ENCODE data around the gene MRPL1. TPM values are rescaled to one million over a fixed set of nuclear protein-coding genes. Genes with fewer than 3 reads are reported as not detected.

MRPL1 gene
- total RNA-seq, 1 donor from 2014 or later = 26.1 TPM

DNA sequence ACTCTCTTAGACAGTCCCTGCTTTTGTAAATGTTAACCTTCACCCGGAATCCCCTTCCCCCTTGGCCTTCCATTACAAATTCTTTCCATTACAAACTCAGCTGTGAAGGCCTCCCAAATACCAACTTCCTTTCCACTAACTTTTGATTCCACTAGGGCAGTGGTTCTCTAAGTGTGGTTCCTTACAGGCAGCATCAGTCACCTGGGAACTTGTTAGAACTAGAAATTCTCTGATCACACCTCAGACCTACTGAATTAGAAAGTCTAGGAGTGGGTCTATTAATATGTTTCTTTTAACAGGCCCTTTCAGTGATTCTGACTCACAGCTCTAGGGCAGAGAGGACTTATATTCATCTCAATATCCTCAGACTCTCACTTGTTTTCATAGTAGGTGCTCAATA, 19.0 kb upstream of the MRPL1 start:
- Mint-ChIP-seq H3K36me3 (ENCODE audit: low read depth) (no peaks in the 10 kb centered on the region), H3K27me3 (ENCODE audit: low read depth) (peaks cover 8% of the 10 kb centered on the region), H3K4me1 (ENCODE audit: low read depth) (peaks cover 3% of the 10 kb centered on the region), H3K9me3 (ENCODE audit: low read depth) (no peaks in the 10 kb centered on the region), H3K4me3 (ENCODE audit: unreplicated experiment) (no peak overlapping the region), H3K27ac (ENCODE audit: unreplicated experiment) (no peak overlapping the region)
- TF ChIP-seq, protein P1, sequence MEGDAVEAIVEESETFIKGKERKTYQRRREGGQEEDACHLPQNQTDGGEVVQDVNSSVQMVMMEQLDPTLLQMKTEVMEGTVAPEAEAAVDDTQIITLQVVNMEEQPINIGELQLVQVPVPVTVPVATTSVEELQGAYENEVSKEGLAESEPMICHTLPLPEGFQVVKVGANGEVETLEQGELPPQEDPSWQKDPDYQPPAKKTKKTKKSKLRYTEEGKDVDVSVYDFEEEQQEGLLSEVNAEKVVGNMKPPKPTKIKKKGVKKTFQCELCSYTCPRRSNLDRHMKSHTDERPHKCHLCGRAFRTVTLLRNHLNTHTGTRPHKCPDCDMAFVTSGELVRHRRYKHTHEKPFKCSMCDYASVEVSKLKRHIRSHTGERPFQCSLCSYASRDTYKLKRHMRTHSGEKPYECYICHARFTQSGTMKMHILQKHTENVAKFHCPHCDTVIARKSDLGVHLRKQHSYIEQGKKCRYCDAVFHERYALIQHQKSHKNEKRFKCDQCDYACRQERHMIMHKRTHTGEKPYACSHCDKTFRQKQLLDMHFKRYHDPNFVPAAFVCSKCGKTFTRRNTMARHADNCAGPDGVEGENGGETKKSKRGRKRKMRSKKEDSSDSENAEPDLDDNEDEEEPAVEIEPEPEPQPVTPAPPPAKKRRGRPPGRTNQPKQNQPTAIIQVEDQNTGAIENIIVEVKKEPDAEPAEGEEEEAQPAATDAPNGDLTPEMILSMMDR (IDR thresholded peaks at IDR 0.05) = no peak
- no peak for DNase-seq (ENCODE audit: low spot score)

DNA sequence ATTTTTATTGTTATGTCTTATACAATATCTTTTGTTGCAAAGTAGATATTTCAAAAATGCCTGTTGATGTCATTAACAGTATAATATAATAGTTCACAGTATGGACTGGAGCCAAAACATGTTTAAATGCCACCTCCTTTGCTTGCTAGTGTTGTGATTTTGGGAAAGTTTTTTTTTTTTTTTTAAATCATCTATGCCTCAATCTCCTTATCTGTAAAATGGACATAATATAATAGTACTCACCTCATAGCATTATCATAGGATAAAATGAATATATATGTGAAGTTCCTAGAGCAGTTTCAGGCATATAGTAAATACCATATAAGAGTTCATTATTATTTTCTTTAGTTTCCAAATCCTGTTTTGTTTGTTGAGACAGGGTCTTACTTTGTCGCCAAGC, 18.3 kb upstream of the MRPL1 start:
- no peak for DNase-seq (ENCODE audit: low spot score)
- no peaks in the 10 kb centered on the region for H3K36me3 Mint-ChIP-seq (ENCODE audit: low read depth)
- H3K9me3 Mint-ChIP-seq (ENCODE audit: low read depth) = no peaks in the 10 kb centered on the region
- H3K4me3 Mint-ChIP-seq (ENCODE audit: unreplicated experiment) = no peak overlapping the region
- TF ChIP-seq, protein P1 (IDR thresholded peaks at IDR 0.05) = no peak
- no peak overlapping the region for H3K27ac Mint-ChIP-seq (ENCODE audit: unreplicated experiment)
- peaks cover 8% of the 10 kb centered on the region for H3K27me3 Mint-ChIP-seq (ENCODE audit: low read depth)
- peaks cover 3% of the 10 kb centered on the region for H3K4me1 Mint-ChIP-seq (ENCODE audit: low read depth)

DNA sequence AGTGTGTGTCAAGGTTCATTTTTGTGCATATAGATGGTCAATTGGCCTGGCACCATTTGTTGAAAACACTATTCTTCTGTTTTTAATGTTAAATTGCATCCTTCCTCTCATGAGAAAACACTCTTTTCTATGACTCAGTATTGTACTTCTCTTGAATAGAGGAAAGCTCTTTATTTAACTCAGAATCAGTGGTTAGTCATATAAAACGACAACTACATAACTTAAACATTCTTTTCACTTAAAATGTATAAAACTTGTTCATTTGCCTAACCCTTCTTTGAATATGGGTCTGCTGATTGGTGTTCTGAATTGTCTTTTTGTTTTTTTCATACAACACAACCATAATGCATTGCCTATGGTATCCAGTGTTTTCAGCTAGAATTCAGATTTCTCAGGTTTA, 17.2 kb upstream of the MRPL1 start:
- Mint-ChIP-seq H3K36me3 (ENCODE audit: low read depth) (no peaks in the 10 kb centered on the region), H3K4me3 (ENCODE audit: unreplicated experiment) (no peak overlapping the region), H3K9me3 (ENCODE audit: low read depth) (no peaks in the 10 kb centered on the region), H3K4me1 (ENCODE audit: low read depth) (peaks cover 3% of the 10 kb centered on the region), H3K27me3 (ENCODE audit: low read depth) (peaks cover 5% of the 10 kb centered on the region), H3K27ac (ENCODE audit: unreplicated experiment) (no peak overlapping the region)
- DNase-seq (ENCODE audit: low spot score) = no peak
- TF ChIP-seq, protein P1 (IDR thresholded peaks at IDR 0.05) = no peak

DNA sequence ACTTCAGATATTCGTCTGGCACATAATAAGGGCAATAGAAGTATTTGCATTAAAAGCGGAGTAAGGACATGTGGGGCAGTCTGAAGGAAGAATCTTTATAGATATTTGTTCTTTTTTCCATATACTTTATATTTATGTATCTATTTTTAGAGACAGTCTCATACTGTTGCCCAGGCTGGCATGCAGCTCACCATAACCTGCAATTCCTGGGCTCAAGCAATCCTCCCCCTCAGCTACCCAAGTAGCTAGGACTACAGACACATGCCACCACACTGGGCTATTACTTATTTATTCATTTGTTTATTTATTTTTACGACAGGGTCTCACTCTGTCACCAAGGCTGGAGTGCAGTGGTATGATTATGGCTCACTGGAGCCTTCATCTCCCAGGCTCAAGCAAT, 16.7 kb upstream of the MRPL1 start:
- Mint-ChIP-seq H3K27me3 (ENCODE audit: low read depth) (peaks cover 5% of the 10 kb centered on the region), H3K36me3 (ENCODE audit: low read depth) (no peaks in the 10 kb centered on the region), H3K4me1 (ENCODE audit: low read depth) (peaks cover 3% of the 10 kb centered on the region), H3K4me3 (ENCODE audit: unreplicated experiment) (no peak overlapping the region), H3K9me3 (ENCODE audit: low read depth) (no peaks in the 10 kb centered on the region), H3K27ac (ENCODE audit: unreplicated experiment) (no peak overlapping the region)
- TF ChIP-seq, protein P1 (IDR thresholded peaks at IDR 0.05) = no peak
- DNase-seq (ENCODE audit: low spot score) = no peak

DNA sequence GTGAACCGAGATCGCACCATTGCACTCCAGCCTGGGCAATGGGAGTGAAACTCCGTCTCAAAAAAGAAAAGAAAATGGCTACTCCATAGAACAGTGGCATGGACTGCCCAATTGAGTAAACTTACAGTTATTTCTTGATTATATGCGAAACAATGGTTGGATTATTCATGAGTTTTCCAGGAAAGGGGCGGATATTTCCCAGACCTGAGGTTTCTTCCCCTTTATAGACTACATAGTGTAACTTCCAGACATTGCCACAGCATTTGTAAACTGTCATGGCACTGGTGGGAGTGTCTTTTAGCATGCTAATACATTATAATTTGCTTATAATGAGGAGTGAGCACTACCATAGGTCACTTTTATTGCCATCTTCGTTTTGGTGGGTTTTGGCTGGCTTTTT, 14.1 kb upstream of the MRPL1 start:
- no peak for DNase-seq (ENCODE audit: low spot score)
- H3K4me3 Mint-ChIP-seq (ENCODE audit: unreplicated experiment) = no peak overlapping the region
- H3K9me3 Mint-ChIP-seq (ENCODE audit: low read depth) = no peaks in the 10 kb centered on the region

More for the DNA sequence above, 14.1 kb upstream of the MRPL1 start:
- TF ChIP-seq, protein P1 (IDR thresholded peaks at IDR 0.05) = no peak
- H3K27ac Mint-ChIP-seq (ENCODE audit: unreplicated experiment) = no peak overlapping the region
- H3K4me1 Mint-ChIP-seq (ENCODE audit: low read depth) = peaks cover 3% of the 10 kb centered on the region
- H3K27me3 Mint-ChIP-seq (ENCODE audit: low read depth) = no peaks in the 10 kb centered on the region
- H3K36me3 Mint-ChIP-seq (ENCODE audit: low read depth) = no peaks in the 10 kb centered on the region

Measured in chondrocyte (in vitro differentiated cells).